Measurements from ENCODE around the gene CHID1. TPM values are rescaled to one million over a fixed set of nuclear protein-coding genes. Genes with fewer than 3 reads are reported as not detected.

CHID1 gene
- total RNA-seq, 4 donors from 2014 or later: 56.6 to 90.5 (median 79.8) TPM

DNA sequence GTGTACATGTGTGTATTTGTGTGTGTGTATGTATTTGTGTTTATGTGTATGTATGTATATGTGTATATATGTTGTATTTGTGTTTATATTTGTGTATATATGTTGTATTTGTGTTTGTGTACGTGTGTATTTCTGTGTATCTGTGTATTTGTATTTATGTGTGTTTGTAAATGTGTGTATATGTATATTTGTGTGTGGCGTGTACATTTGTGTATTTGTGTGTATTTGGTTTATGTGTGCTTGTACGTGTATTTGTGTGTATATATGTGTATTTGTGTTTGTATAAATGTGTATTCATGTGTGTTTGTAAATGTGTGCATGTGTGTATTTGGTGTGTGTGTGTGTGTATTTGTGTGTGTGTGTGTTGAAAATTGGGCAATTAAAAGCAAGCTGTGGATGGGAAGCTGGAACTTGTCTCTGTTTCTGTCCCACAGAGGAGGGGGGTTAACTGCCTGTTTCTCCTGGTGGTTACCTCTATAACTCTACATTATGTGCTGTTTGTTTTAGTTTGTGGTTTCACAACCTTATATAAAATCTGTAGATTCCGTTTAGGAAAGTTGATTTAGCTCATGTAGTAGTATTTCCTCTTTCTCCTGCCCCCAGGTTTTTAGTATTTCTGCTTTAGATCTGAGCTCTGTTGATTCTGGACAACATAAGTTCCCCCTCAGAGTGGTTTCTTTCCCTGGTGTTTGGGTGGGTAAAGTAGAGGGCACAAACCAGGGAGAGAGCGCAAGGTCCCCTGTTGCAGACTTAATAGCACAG, 44.0 kb upstream of the CHID1 start:
- ATAC-seq (ENCODE audit: low FRiP score) (no peak), DNase-seq (ENCODE audit: low spot score) (no peak)
- TF ChIP-seq, protein P1, sequence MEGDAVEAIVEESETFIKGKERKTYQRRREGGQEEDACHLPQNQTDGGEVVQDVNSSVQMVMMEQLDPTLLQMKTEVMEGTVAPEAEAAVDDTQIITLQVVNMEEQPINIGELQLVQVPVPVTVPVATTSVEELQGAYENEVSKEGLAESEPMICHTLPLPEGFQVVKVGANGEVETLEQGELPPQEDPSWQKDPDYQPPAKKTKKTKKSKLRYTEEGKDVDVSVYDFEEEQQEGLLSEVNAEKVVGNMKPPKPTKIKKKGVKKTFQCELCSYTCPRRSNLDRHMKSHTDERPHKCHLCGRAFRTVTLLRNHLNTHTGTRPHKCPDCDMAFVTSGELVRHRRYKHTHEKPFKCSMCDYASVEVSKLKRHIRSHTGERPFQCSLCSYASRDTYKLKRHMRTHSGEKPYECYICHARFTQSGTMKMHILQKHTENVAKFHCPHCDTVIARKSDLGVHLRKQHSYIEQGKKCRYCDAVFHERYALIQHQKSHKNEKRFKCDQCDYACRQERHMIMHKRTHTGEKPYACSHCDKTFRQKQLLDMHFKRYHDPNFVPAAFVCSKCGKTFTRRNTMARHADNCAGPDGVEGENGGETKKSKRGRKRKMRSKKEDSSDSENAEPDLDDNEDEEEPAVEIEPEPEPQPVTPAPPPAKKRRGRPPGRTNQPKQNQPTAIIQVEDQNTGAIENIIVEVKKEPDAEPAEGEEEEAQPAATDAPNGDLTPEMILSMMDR (IDR thresholded peaks at IDR 0.05): no peak

DNA sequence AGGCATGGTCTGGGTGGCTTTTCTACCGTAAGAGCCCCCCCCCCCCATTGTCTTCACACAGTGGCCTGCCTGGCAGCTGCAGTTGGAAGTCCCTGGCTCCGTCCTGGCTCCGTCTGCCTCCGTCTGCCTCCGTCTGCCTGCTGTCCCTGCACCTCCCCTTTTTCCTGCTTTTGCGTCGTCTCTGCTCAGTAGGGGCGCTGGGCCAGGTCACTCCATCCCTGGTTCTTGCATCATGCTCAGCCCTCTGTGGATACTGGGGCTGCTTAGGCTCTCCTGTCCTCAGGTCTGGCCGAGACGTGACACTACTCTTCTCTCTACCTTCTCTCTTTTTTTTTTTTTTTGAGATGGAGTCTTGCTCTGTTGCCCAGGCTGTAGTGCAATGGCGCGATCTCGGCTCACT, 42.9 kb upstream of the CHID1 start:
- TF ChIP-seq, protein P1 (IDR thresholded peaks at IDR 0.05): no peak
- no peak for ATAC-seq (ENCODE audit: low FRiP score)
- no peak for DNase-seq (ENCODE audit: low spot score)

DNA sequence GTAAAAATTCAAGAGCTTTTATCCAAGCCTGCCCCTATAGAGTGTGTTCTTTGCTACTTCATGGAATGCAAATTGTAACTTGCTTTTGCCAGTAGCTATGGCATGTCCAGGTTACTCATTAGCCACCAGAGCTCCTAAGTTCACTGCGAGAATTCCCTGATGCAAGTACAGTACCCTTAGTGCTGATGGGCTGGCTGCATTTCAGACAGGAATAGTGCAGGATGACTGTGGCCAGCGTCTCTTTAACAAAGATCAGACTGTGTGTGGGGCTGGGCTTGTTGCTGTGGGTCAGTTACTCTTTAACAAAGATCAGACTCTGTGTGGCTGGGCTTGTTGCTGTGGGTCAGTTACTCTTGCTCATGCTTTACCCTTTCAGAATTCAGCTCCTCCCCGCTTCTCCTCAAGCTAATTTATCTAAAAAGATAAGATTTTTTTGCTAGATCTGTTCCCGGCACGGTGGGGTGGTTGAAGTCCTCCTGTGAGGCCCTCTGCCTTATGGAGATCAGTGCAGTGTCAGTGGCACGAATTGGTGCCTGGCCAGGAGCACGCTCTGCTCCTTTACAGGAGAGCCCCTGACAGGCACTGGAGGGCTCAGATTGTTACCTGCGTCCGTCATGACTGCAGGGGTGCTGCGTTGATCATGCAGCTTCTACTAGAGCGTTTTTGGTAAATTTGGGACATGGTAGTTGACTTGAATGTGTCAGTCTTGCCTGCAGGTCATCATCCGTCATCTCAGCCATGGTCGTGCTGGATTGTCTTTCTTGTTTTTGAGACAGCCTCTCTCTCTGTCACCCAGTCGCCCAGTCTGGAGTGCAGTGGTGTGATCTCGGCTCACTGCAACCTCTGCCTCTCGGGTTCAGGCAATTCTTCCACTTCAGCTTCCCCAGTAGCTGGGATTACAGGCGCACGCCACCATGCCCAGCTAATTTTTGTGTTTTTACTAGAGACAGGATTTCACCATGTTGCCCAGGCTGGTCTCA, 42.1 kb upstream of the CHID1 start:
- TF ChIP-seq, protein P1 (IDR thresholded peaks at IDR 0.05): no peak
- DNase-seq (ENCODE audit: low spot score): no peak
- no peak for ATAC-seq (ENCODE audit: low FRiP score)

DNA sequence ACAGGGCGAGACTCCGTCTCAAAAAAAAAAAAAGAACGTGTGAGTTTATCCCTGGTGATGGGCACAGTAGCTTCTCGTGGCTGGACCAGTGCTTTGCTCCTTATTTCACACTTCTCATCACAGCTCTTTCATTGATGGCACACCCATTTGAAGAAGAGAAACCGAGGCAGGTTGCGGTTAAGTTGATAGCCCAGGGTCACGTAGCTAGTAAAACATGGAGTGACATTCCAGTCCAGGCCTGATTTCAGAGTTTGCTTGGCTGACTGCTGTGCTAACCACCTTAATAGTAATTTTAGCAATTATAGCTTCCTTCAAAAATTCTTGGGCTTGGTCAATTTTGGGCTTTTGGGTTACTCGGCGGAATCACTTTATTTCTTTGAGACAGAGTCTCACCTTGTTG, 40.9 kb upstream of the CHID1 start:
- DNase-seq (ENCODE audit: low spot score): no peak
- ATAC-seq (ENCODE audit: low FRiP score): no peak
- TF ChIP-seq, protein P1 (IDR thresholded peaks at IDR 0.05): no peak

DNA sequence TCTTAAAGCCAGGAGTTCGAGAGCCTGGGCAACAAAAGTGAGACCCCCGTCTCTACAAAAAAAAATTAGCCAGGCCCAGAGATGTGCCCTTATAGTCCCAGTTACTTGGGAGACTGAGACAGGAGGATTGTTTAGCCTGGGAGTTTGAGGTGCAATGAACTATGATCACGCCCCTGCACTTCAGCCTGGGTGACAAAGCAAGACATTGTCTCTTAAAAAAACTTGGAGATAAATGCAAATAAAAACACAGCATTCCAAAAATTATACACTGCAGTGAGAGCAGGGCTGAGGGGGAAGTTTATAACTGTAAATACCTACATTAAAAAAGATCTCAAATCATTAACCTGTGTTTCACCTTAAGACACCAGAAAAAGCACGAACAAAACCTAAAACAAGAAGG, 37.1 kb upstream of the CHID1 start:
- DNase-seq (ENCODE audit: low spot score) (no peak), ATAC-seq (ENCODE audit: low FRiP score) (no peak)
- TF ChIP-seq, protein P1 (IDR thresholded peaks at IDR 0.05): no peak

DNA sequence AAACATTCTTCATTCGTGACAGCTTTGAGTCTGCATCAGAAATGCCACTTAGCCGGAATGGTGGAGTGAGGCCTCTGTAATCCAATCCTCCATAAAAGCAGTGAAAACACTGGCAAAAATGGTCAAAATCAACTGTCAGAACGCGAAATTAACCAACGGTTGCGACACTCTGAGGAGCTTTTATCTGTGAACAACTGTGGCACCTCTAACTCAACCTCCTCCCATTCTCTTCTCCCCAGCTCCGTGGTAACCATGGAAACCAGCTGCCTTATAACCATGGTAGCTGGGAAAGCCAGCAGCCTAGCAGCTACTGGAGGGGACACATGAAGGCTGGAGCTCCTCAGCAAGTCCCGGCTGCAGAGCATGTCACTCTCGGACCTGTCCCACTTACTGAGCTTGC, 35.4 kb upstream of the CHID1 start:
- TF ChIP-seq, protein P1 (IDR thresholded peaks at IDR 0.05): no peak
- DNase-seq (ENCODE audit: low spot score) (no peak), ATAC-seq (ENCODE audit: low FRiP score) (no peak)
